MM.1S (cell line): ENCODE results near the gene SUGP2.

Experiments
- DNase-seq: peaks from one replicate; pipeline ENCODE4 v3.0.0-alpha.2; 2015
- H2AFZ ChIP-seq: fragments of 300-600 bp; sonication (generic); 2 replicates; pipeline ENCODE4 v1.6.0; 2016; ENCODE audit warnings: antibody characterized with exemption, low read length
- H3F3A ChIP-seq: fragments of 300-600 bp; sonication (generic); 2 replicates; pipeline ENCODE4 v1.6.1; 2016; ENCODE audit warnings: mild to moderate bottlenecking, antibody characterized with exemption, low read length, moderate library complexity, mixed read lengths; ENCODE audit not compliant: insufficient read depth
- H3K27ac ChIP-seq: fragments of 300-600 bp; sonication (generic); 2 replicates; pipeline ENCODE4 v1.5.1; 2016; ENCODE audit warnings: mild to moderate bottlenecking, low read length
- H3K27me3 ChIP-seq: fragments of 300-600 bp; sonication (generic); replicated peaks from 2 replicates; pipeline ENCODE4 v1.6.0; 2016; ENCODE audit warnings: low read length; ENCODE audit not compliant: insufficient read depth
- H3K36me3 ChIP-seq: fragments of 300-600 bp; sonication (generic); replicated peaks from 2 replicates; pipeline ENCODE4 v1.6.1; 2016; ENCODE audit warnings: mild to moderate bottlenecking, low read length, mixed read lengths; ENCODE audit not compliant: insufficient read depth
- H3K4me1 ChIP-seq: fragments of 300-600 bp; sonication (generic); 2 replicates; pipeline ENCODE4 v1.6.1; 2016; ENCODE audit warnings: low read length, mixed read lengths
- H3K4me2 ChIP-seq: fragments of 300-600 bp; sonication (generic); 2 replicates; pipeline ENCODE4 v1.6.0; 2016; ENCODE audit warnings: low read depth, low read length
- H3K4me3 ChIP-seq: fragments of 300-600 bp; sonication (generic); 2 replicates; pipeline ENCODE4 v1.5.1; 2016; ENCODE audit warnings: low read length, mixed read lengths
- H3K79me2 ChIP-seq: fragments of 300-600 bp; sonication (generic); 2 replicates; pipeline ENCODE4 v1.6.1; 2016; ENCODE audit warnings: mixed run types, low read length, mixed read lengths
- H3K9ac ChIP-seq: fragments of 300-600 bp; sonication (generic); 2 replicates; pipeline ENCODE4 v1.6.1; 2016; ENCODE audit warnings: low read length, mixed read lengths
- H3K9me2 ChIP-seq: fragments of 300-600 bp; sonication (generic); replicated peaks from 2 replicates; pipeline ENCODE4 v1.6.1; 2016; ENCODE audit warnings: mild to moderate bottlenecking, low read length, mixed read lengths; ENCODE audit not compliant: insufficient read depth
- H3K9me3 ChIP-seq: fragments of 300-600 bp; sonication (generic); replicated peaks from 2 replicates; pipeline ENCODE4 v1.6.1; 2016; ENCODE audit warnings: mild to moderate bottlenecking, low read length, mixed read lengths; ENCODE audit not compliant: insufficient read depth
- H4K20me1 ChIP-seq: fragments of 300-600 bp; sonication (generic); 2 replicates; pipeline ENCODE4 v1.6.1; 2016; ENCODE audit warnings: mild to moderate bottlenecking, low read length, moderate library complexity, mixed read lengths; ENCODE audit not compliant: insufficient read depth
- CTCF ChIP-seq: fragments of 300-600 bp; sonication (generic); IDR thresholded peaks from 2 replicates; pipeline ENCODE4 v1.5.1; 2016; ENCODE audit warnings: antibody characterized with exemption, low read length, mixed read lengths
- EZH2 ChIP-seq: fragments of 300-600 bp; sonication (generic); optimal IDR thresholded peaks from 2 replicates; pipeline ENCODE3; 2017; ENCODE audit warnings: low read depth, mild to moderate bottlenecking, antibody characterized with exemption, low read length, mixed read lengths
- EZH2phosphoT487 ChIP-seq: fragments of 300-600 bp; sonication (generic); IDR thresholded peaks from 2 replicates; pipeline ENCODE4 v1.6.1; 2018; ENCODE audit warnings: antibody characterized with exemption, low read length

The SUGP2 gene

GRCh38 chr19:18945297-18945696 is 88.0 kb downstream of the SUGP2 start:
- Histone ChIP-seq H3K9me2 (no peaks in the 10 kb centered on the region), H3K9ac (no peak overlapping the region), H3K4me2 (no peak overlapping the region), H3F3A (peaks cover 50% of the 10 kb centered on the region), H3K27ac (peak overlapping the region; percentile 96; the same call in 1 of the 2 replicates), H3K27me3 (no peaks in the 10 kb centered on the region), H3K4me1 (peaks cover 75% of the 10 kb centered on the region), H3K4me3 (no peak overlapping the region), H3K36me3 (no peaks in the 10 kb centered on the region), H2AFZ (no peak overlapping the region), H4K20me1 (no peaks in the 10 kb centered on the region), H3K9me3 (no peaks in the 10 kb centered on the region), H3K79me2 (peaks cover 13% of the 10 kb centered on the region)
- no peak for TF ChIP-seq EZH2
- DNase-seq = no peak

GRCh38 chr19:18943465-18943864 is 89.9 kb downstream of the SUGP2 start:
- Histone ChIP-seq H3K4me2 (no peak overlapping the region), H3K4me3 (no peak overlapping the region), H3K9me3 (no peaks in the 10 kb centered on the region), H3K27me3 (no peaks in the 10 kb centered on the region), H3K9ac (no peak overlapping the region), H3K79me2 (peaks cover 31% of the 10 kb centered on the region), H3K4me1 (peaks cover 70% of the 10 kb centered on the region), H3F3A (peaks cover 38% of the 10 kb centered on the region), H3K9me2 (no peaks in the 10 kb centered on the region), H3K27ac (peak overlapping the region; percentile 96; the same call in 1 of the 2 replicates), H4K20me1 (no peaks in the 10 kb centered on the region), H2AFZ (no peak overlapping the region), H3K36me3 (no peaks in the 10 kb centered on the region)
- TF ChIP-seq EZH2phosphoT487 (no peak), CTCF (no peak), EZH2 (no peak)
- no peak for DNase-seq

GRCh38 chr19:18942692-18943091 is 90.6 kb downstream of the SUGP2 start:
- Histone ChIP-seq H3K27ac (no peak overlapping the region), H3K4me2 (no peak overlapping the region), H2AFZ (no peak overlapping the region), H3K4me3 (no peak overlapping the region), H4K20me1 (no peaks in the 10 kb centered on the region), H3K9me2 (no peaks in the 10 kb centered on the region), H3K4me1 (peaks cover 62% of the 10 kb centered on the region), H3K36me3 (no peaks in the 10 kb centered on the region), H3F3A (peaks cover 30% of the 10 kb centered on the region), H3K79me2 (peaks cover 35% of the 10 kb centered on the region), H3K9me3 (no peaks in the 10 kb centered on the region), H3K27me3 (no peaks in the 10 kb centered on the region), H3K9ac (no peak overlapping the region)
- no peak for DNase-seq
- TF ChIP-seq EZH2 (no peak), EZH2phosphoT487 (no peak), CTCF (no peak)

- Histone ChIP-seq H3K9me3 (no peaks in the 10 kb centered on the region), H3K4me3 (peak overlapping the region; percentile 51; the same call in 1 of the 2 replicates), H3K27me3 (no peaks in the 10 kb centered on the region), H3K27ac (peak overlapping the region; percentile 16; the same call in 1 of the 2 replicates), H3K79me2 (peaks cover 35% of the 10 kb centered on the region), H3K9me2 (no peaks in the 10 kb centered on the region), H3K4me1 (peaks cover 53% of the 10 kb centered on the region), H4K20me1 (no peaks in the 10 kb centered on the region), H3F3A (peaks cover 23% of the 10 kb centered on the region), H3K4me2 (peak overlapping the region; percentile 78), H3K9ac (peak overlapping the region; percentile 36), H2AFZ (peak overlapping the region; percentile 57), H3K36me3 (no peaks in the 10 kb centered on the region)
- no peak for DNase-seq
- no peak for TF ChIP-seq CTCF
- no peak for TF ChIP-seq EZH2
- no peak for TF ChIP-seq EZH2phosphoT487
Measured at GRCh38 chr19:18941628-18942354, 91.5 kb downstream of the SUGP2 start.
